ENCODE measurements around the gene CUL2.
"Not testable (repeated sequence)": the region's sequence is repeated elsewhere in the genome, so short reads cannot be mapped to it uniquely, and the experiment has no call there.

CUL2 gene

GRCh38 chr10:35058686-35059085, 31.5 kb downstream of the CUL2 start:
- no peak overlapping the region for H3K4me3 ChIP-seq (ENCODE audit: low read depth, low read length)
- no peak for TF ChIP-seq CTCF (IDR thresholded peaks at IDR 0.05; ENCODE audit: low read depth, low read length)

- TF ChIP-seq CTCF (IDR thresholded peaks at IDR 0.05; ENCODE audit: low read depth, low read length), result no peak
- H3K4me3 ChIP-seq (ENCODE audit: low read depth, low read length), result no peak overlapping the region
Observed at GRCh38 chr10:35058134-35058533, 32.0 kb downstream of the CUL2 start.

- no peak overlapping the region for H3K4me3 ChIP-seq (ENCODE audit: low read depth, low read length)
- no peak for TF ChIP-seq CTCF (IDR thresholded peaks at IDR 0.05; ENCODE audit: low read depth, low read length)
Observed at GRCh38 chr10:35056686-35057085, 33.5 kb downstream of the CUL2 start.

- TF ChIP-seq CTCF (IDR thresholded peaks at IDR 0.05; ENCODE audit: low read depth, low read length), result no peak
- H3K4me3 ChIP-seq (ENCODE audit: low read depth, low read length), result no peak overlapping the region
Observed at GRCh38 chr10:35056133-35056532, 34.0 kb downstream of the CUL2 start.

- no peak for TF ChIP-seq CTCF (IDR thresholded peaks at IDR 0.05; ENCODE audit: low read depth, low read length)
- H3K4me3 ChIP-seq (ENCODE audit: low read depth, low read length), result no peak overlapping the region
Observed at GRCh38 chr10:35050568-35050967, 39.6 kb downstream of the CUL2 start.

DNA sequence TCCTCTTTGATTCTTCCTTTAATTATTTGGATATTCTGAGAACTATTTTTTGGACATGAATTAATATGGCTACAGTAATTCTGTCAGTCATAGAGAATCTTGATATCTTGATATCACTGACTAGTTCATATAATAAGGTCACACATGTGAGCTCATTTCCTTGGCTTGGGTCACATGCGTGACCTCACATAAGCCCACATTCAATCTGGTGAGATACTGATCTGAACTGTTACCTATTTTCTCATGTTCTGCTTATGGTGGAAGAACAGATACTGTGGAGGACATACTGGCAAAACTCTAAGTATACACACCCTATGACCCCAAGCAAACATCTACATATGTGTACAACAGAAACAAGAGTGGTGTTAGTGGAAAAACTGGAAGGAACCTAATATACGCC, 44.1 kb downstream of the CUL2 start:
- no peak for TF ChIP-seq CTCF (IDR thresholded peaks at IDR 0.05; ENCODE audit: low read depth, low read length)
- H3K4me3 ChIP-seq (ENCODE audit: low read depth, low read length), result no peak overlapping the region

- H3K4me3 ChIP-seq (ENCODE audit: low read depth, low read length), result not testable (repeated sequence)
Observed at GRCh38 chr10:35045275-35045674, 44.9 kb downstream of the CUL2 start.

DNA sequence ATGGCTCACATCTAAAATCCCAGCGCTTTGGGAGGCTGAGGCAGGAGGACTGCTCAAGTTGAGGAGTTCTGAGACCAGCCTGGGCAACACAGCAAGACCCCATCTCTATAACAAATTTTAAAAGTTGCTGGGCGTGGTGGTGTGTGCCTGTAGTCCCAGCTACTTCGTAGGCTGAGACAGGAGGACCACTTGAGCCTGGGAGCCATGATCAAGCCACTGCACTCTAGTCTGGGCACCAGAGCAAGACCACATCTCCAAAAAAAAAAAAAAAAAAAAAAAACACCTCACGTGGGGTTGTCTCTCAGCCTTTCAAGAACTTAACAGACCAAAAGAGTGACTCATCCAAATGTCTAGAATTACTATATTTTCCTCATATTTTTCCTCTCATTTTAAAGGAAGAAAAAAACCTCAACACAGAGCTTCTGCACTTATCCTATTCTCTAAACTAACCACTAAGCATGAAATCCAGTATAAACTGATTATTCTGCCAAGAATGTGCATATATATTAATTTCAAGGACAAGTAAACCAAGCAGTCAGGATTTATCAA, 46.3 kb downstream of the CUL2 start:
- H3K4me3 ChIP-seq (ENCODE audit: low read depth, low read length), result no peak overlapping the region
- no peak for TF ChIP-seq CTCF (IDR thresholded peaks at IDR 0.05; ENCODE audit: low read depth, low read length)

Measured in WI38 (cell line).